ENCODE measurements around the gene KAZN. TPM values are rescaled to one million over a fixed set of nuclear protein-coding genes. Genes with fewer than 3 reads are reported as not detected.
A peak's percentile ranks its signal among the peaks of the same experiment; 100 is the strongest.

KAZN gene
- total and polyA plus RNA-seq, 9 donors = 10.1 to 56.4 (median 27.9) TPM

- 82 to 92% (median 89%) methylated on average over 8 of the region's 8 CpGs for WGBS, 3 donors
- DNase-seq = no peak
- peaks cover 3% of the 10 kb centered on the region for H3K4me1 ChIP-seq (ENCODE audit: insufficient read depth)
- TF ChIP-seq EP300 (IDR thresholded peaks at IDR 0.05) = no peak
- TF ChIP-seq POLR2A (IDR thresholded peaks at IDR 0.05) = no peak
- TF ChIP-seq CTCF (IDR thresholded peaks at IDR 0.05) = no peak
- intact Hi-C loops (cut with DNase I) = loop anchor here in 2 of 4 donors (10.0 kb wide), 2 partner anchors 218 to 928 kb away; no protein-coding TSS in a partner anchor
- no peaks in the 10 kb centered on the region for H3K36me3 ChIP-seq
- H3K9me3 ChIP-seq = no peaks in the 10 kb centered on the region
- no peak overlapping the region for H3K27ac ChIP-seq
- no peaks in the 10 kb centered on the region for H3K27me3 ChIP-seq
- H3K4me3 ChIP-seq = no peak overlapping the region
Measured at GRCh38 chr1:15042866-15043265, 444.4 kb downstream of the KAZN start.

GRCh38 chr1:15043934-15044333 is 445.4 kb downstream of the KAZN start:
- Histone ChIP-seq H3K4me1 (ENCODE audit: insufficient read depth) (peaks cover 3% of the 10 kb centered on the region), H3K27ac (no peak overlapping the region), H3K9me3 (no peaks in the 10 kb centered on the region), H3K36me3 (no peaks in the 10 kb centered on the region), H3K27me3 (no peaks in the 10 kb centered on the region), H3K4me3 (no peak overlapping the region)
- TF ChIP-seq EP300 (IDR thresholded peaks at IDR 0.05) (no peak), CTCF (IDR thresholded peaks at IDR 0.05) (no peak)
- peak in 1 of 5 donors; percentile 49 for DNase-seq
- WGBS, 3 donors = 37 to 84% (median 50%) methylated on average over 20 of the region's 20 CpGs
- intact Hi-C loops (cut with DNase I) = loop anchor here in 2 of 4 donors (10.0 kb wide), 2 partner anchors 219 to 929 kb away; no protein-coding TSS in a partner anchor

- no peaks in the 10 kb centered on the region for H3K27me3 ChIP-seq
- H3K36me3 ChIP-seq = no peaks in the 10 kb centered on the region
- H3K9me3 ChIP-seq = no peaks in the 10 kb centered on the region
- TF ChIP-seq POLR2A (IDR thresholded peaks at IDR 0.05) (no peak), CTCF (IDR thresholded peaks at IDR 0.05) (no peak), EP300 (IDR thresholded peaks at IDR 0.05) (no peak)
- H3K27ac ChIP-seq = no peak overlapping the region
- intact Hi-C loops (cut with DNase I) = loop anchor here in 3 of 4 donors (5.0 to 10.0 kb wide), 4 partner anchors 52 to 1078 kb away; no protein-coding TSS in a partner anchor
- no peak for DNase-seq
- peaks cover 3% of the 10 kb centered on the region for H3K4me1 ChIP-seq (ENCODE audit: insufficient read depth)
- H3K4me3 ChIP-seq = no peak overlapping the region
- 62 to 79% (median 71%) methylated on average over 7 of the region's 7 CpGs for WGBS, 3 donors
Measured at GRCh38 chr1:15045123-15045522, 446.6 kb downstream of the KAZN start.

- H3K4me1 ChIP-seq (ENCODE audit: insufficient read depth) = peaks cover 3% of the 10 kb centered on the region
- no peaks in the 10 kb centered on the region for H3K36me3 ChIP-seq
- peak; percentile 77 to 90 (median 84) for DNase-seq
- H3K27ac ChIP-seq = no peak overlapping the region
- H3K9me3 ChIP-seq = no peaks in the 10 kb centered on the region
- intact Hi-C loops (cut with DNase I) = loop anchor here in 3 of 4 donors (5.0 to 10.0 kb wide), 4 partner anchors 51 to 1079 kb away; no protein-coding TSS in a partner anchor
- H3K27me3 ChIP-seq = no peaks in the 10 kb centered on the region
- 35 to 41% (median 39%) methylated on average over 14 of the region's 14 CpGs for WGBS, 3 donors
- TF ChIP-seq POLR2A (IDR thresholded peaks at IDR 0.05) (no peak), CTCF (IDR thresholded peaks at IDR 0.05) (peak; percentile 82 to 87 (median 85))
- H3K4me3 ChIP-seq = no peak overlapping the region
Measured at GRCh38 chr1:15046487-15047165, 448.1 kb downstream of the KAZN start.
